HG02885 (cell line): ENCODE measurements around the gene NFXL1.

Experiments
- ATAC-seq: cut with Tn5 transposase; IDR thresholded peaks from one replicate; pipeline ENCODE4 v1.9.1; 2021; ENCODE audit warnings: mild to moderate bottlenecking; ENCODE audit not compliant: unreplicated experiment, poor library complexity

The NFXL1 gene

GRCh38 chr4:47837094-47837907 is 77.1 kb downstream of the NFXL1 start:
- ATAC-seq, result peak; percentile 57

GRCh38 chr4:47836641-47837093 is 77.7 kb downstream of the NFXL1 start:
- ATAC-seq, result peak; percentile 79

- ATAC-seq, result no peak
Observed at GRCh38 chr4:47835494-47835893, 78.9 kb downstream of the NFXL1 start.

DNA sequence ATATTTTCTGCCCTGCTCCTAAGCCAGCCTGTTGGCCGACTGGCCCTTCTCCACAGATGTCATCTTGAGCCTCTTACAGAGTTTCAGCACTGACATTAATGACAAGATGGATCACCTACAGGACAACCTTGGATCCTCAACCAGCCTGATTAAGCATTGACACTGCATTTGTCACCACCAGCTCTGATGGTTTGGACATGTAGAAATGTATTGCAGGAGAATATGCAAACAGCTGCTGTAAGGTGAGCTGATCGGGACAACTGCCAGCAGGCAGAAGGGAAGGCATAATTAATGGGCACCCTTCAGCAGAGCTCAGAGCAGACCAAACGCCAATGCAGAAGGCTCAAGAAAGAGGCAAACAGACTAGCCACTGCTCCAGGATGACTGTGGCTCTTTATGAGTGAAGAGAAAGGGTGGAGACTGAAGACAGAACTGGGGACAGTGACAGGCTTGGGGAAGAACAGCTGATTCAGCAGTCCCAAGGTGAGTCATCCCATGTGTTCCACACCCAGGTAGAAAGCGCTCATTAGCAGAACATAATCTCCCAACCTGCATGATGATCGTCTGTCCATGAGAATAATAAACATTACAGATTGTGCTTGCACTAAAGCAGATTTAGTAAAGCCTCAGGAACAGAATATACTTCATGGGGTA is 83.2 kb downstream of the NFXL1 start:
- ATAC-seq, result no peak

- no peak for ATAC-seq
Observed at GRCh38 chr4:47830265-47831025, 83.9 kb downstream of the NFXL1 start.

GRCh38 chr4:47829438-47829837 is 84.9 kb downstream of the NFXL1 start:
- ATAC-seq, result no peak

DNA sequence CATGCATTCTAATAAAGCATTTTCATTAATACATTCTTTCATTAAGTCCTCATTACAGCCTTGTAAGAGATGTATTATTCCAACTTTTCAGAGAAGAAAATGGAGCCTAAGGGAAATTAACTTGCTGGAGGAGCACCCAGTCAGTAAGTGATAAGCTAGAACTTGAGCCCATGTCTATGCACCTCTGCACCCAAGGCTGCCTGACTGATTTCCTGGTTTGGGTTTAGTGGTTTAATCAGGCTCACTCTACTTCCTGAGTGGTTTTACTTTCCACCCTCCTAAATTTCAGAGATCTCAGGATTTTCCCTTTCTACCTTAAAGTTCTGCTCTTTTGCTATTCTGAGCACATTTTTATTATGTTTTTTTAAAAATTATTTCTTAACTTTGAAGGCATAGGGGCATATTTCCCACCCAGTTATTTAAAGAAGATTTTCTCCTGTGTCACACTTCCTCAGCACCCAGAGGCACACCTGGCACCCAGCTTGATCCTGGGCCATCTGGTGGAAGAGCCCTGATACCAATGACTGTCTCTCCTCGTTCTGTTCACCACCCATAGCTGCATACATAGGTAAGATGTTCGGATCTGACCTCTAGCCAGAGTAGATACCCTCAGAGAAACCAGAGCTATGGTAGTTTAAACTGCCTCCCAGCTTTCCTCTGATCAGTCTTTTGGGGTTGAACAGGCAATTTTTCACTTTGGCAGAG is 86.9 kb downstream of the NFXL1 start:
- no peak for ATAC-seq

- peak; percentile 75 for ATAC-seq
Observed at GRCh38 chr4:47824840-47825239, 89.5 kb downstream of the NFXL1 start.

DNA sequence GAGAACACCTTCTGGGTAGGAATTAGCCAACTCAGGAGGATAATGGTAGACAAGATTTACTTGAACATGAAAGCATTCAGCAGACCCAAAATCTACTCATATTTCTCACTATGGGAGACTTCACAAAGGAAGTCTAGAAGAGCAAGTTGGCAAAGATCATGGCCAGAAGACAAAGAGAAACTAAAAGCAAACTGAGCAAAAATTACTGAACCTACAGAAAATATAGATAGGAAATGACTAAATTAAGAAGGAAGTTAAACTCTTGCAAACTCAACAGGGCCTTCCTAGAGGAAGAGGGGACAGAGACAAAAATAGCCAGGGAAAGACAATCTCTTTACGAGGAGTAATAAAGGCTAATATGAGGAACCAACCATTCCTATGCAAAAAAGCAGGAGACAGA is 95.2 kb downstream of the NFXL1 start:
- no peak for ATAC-seq

DNA sequence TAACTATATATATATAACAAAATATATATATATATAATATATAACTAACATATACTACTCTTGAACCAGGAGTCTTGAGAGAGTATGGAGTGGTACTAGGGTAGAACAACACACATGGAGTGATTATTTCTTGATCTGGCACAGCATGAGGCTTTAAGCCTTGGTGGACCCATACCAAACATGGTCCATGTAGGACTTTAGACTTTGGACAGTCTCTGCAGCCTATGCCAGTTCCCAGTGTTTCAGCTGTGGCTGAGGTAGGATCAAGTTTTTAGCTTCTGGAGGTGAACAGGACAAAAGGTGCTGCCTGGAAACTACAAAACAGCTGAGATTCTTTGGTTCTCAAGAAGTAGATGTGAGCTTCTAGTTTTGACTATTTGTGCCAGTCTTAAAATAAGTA is 97.1 kb downstream of the NFXL1 start:
- no peak for ATAC-seq

- ATAC-seq, result no peak
Observed at GRCh38 chr4:47816748-47817147, 97.6 kb downstream of the NFXL1 start.

- no peak for ATAC-seq
Observed at GRCh38 chr4:47814618-47815295, 99.6 kb downstream of the NFXL1 start.

DNA sequence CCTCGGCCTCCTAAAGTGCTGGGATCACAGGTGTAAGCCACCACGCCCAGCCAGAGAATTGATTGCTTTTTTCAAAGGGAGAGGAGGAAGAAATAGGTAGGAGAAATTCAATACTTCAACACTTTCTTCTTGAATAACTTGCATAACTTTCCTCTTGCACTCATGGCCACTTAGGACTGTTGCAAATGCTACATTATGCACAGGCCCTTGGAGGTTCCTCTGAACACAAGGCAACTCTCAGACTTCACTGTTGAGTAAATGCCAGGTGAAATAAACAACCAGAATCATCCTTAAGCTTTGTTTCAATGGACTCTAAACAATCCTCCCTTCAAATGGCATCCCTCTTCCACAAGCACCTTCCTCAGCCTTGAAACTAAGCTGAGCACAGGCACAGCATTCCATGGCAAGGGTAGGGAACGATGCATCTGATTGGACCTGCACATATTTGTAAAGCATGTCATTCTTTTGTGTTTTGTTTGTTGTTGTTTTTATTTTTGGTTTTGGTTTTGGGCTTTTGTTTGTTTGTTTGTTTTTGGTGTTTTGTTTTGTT is 104.7 kb downstream of the NFXL1 start:
- ATAC-seq, result no peak

DNA sequence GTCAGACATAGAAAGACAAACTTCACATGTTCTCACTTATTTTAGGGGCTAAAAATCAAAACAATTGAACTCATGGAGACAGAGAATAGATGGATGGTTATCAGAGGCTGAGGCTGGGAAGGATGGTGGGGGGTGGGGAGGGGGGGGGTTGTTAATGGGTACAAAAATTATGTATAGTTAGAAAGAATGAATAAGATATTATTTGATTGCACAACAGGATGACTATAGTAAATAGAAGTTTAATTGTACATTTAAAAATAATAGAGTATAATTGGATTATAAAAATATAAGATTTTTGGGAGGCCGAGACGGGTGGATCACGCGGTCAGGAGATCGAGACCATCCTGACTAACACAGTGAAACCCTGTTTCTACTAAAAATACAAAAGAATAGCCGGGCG is 109.8 kb downstream of the NFXL1 start:
- ATAC-seq, result no peak

- no peak for ATAC-seq
Observed at GRCh38 chr4:47801481-47802002, 112.8 kb downstream of the NFXL1 start.

DNA sequence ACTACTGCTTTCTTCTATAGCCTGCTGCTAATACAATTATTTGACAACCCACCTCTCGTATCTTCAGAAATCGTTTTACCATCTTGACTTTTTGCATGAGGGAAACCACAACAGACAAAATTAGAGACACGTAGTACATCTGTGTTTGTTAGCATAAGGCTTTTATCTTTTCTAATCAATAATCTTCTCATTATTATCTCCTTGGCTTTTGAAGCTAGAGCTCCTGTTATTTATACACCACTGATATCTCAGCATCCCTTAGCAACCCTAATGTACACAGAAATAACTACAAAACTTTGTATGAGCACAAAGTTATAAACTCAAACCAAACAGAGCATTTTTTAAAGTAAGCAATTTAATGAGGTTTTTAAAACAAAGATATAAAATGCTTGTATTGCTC is 116.2 kb downstream of the NFXL1 start:
- no peak for ATAC-seq
